HUES64 (cell line): ENCODE results near the gene ZP2.
"Not testable (repeated sequence)": the region's sequence is repeated elsewhere in the genome, so short reads cannot be mapped to it uniquely, and the experiment has no call there.

ENCODE experiments used
- H3K27ac ChIP-seq: 2 replicates; pipeline ENCODE4 v1.7.0; 2013; ENCODE audit warnings: low read depth, low read length, inconsistent platforms
- H3K27me3 ChIP-seq: 2 replicates; pipeline ENCODE4 v1.6.1; 2013; ENCODE audit warnings: mild to moderate bottlenecking, low read length; ENCODE audit not compliant: insufficient read depth
- H3K36me3 ChIP-seq: 2 replicates; pipeline ENCODE4 v1.6.1; 2013; ENCODE audit warnings: mild to moderate bottlenecking, low read length; ENCODE audit not compliant: insufficient read depth
- H3K4me1 ChIP-seq: 2 replicates; pipeline ENCODE4 v1.6.1; 2013; ENCODE audit warnings: mild to moderate bottlenecking, low read length, moderate library complexity; ENCODE audit not compliant: insufficient read depth
- H3K4me3 ChIP-seq: 2 replicates; pipeline ENCODE4 v1.5.1; 2013; ENCODE audit warnings: mild to moderate bottlenecking, low read length, moderate library complexity
- H3K9ac ChIP-seq: 2 replicates; pipeline ENCODE4 v1.6.1; 2013; ENCODE audit warnings: mild to moderate bottlenecking, low read depth, low read length
- H3K9me3 ChIP-seq: 2 replicates; pipeline ENCODE4 v1.6.1; 2013; ENCODE audit warnings: low read depth, low read length; ENCODE audit not compliant: insufficient read depth
- WGBS: fragments of 150-250, 120-280 bp; methylation state at CpG from one replicate; pipeline ENCODE4 v1.1.7; 2013; ENCODE audit warnings: missing lambda C conversion rate; 5-methylcytosine and 5-hydroxymethylcytosine counted together

Gene ZP2

DNA sequence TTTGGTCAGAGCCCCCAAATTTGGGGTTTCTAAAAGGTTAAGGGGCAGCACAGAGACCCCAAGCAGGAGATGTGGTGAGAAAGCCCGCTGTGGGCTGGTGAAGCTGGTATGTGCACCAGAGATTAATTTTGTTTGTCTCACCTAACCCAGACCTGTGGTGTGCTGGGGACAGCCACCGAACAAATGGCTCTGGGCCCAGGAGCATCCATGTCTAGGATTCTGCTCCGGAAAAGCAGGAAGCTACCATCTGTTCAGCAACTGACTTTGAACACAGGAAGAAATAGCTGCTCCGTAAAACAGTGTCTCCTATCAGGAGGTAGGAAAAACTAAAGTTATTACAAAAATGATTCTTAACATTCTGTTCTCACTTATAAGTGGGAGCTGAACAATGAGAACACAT, 2.7 kb upstream of the ZP2 start:
- no peaks in the 10 kb centered on the region for H3K27me3 ChIP-seq
- H3K4me1 ChIP-seq, result no peaks in the 10 kb centered on the region; the same call in 1 of the 2 replicates
- no peaks in the 10 kb centered on the region for H3K9me3 ChIP-seq
- H3K9ac ChIP-seq, result no peak overlapping the region
- no peaks in the 10 kb centered on the region for H3K36me3 ChIP-seq
- no peak overlapping the region for H3K27ac ChIP-seq
- H3K4me3 ChIP-seq, result no peak overlapping the region
- WGBS, result 83% methylated on average over 4 of the region's 4 CpGs

DNA sequence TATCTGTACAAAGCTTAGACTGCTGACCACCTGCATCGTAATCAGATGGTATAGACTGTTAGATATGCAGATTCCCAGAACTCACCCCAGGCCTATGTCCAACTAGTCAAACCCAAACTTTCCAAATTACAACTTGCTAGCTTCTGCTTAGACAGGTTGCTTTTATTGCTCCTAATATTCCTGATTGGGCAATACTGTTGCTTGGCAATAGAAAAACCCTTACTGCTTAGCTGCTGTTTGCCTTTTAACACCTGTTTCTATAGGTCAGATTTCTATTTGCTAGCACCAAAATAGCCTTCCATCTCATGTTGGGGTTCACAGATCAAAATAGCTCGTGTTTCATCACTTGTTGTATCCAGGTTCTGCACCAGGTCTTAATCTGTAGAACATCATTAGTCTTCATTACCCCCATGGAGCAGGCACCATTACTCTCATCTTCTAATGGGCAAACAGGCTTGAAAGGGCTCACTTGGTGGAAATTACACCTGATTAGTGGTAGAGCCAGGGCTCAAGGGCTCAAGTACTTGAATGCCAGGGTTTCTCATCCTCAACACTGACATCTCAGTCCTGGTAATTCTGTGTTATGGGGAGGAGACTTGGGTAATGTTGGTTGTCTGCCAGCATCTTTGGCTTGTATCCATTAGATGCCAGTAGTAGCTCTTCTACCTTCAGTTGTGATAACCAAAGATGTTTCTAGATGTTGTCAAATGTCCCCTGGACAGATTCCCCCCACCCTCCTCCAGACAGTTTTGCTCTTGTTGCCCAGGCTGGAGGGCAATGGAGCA, 2.7 kb downstream of the ZP2 start:
- H3K27me3 ChIP-seq, result no peaks in the 10 kb centered on the region
- no peak overlapping the region for H3K9ac ChIP-seq
- no peak overlapping the region for H3K27ac ChIP-seq
- WGBS, result 88% methylated on average over 2 of the region's 2 CpGs
- no peak overlapping the region for H3K4me3 ChIP-seq
- H3K9me3 ChIP-seq, result no peaks in the 10 kb centered on the region
- H3K4me1 ChIP-seq, result no peaks in the 10 kb centered on the region
- H3K36me3 ChIP-seq, result no peaks in the 10 kb centered on the region

DNA sequence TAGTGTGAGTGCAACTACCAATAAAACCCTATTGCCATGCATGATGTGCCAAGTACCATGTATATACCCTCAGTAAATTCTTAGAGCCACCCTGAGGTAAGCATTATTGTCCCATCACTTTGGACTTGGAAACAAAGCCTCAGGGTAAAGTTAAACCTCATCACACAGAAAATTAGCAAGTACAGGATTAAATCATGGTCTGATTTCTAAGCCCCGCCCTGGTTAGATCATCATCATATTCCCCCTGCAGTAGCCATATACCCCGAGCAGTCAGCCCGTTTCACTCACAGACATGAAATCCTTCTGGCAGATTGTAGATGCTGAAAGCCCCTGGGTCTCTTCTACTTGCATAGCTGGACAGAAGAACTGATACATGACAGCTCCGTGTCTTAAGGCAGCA, 4.8 kb downstream of the ZP2 start:
- H3K27ac ChIP-seq, result no peak overlapping the region
- no peaks in the 10 kb centered on the region for H3K36me3 ChIP-seq
- no peaks in the 10 kb centered on the region for H3K9me3 ChIP-seq
- H3K4me3 ChIP-seq, result no peak overlapping the region
- no peak overlapping the region for H3K9ac ChIP-seq
- WGBS, result 91% methylated on average over 4 of the region's 4 CpGs
- H3K27me3 ChIP-seq, result no peaks in the 10 kb centered on the region
- no peaks in the 10 kb centered on the region for H3K4me1 ChIP-seq

DNA sequence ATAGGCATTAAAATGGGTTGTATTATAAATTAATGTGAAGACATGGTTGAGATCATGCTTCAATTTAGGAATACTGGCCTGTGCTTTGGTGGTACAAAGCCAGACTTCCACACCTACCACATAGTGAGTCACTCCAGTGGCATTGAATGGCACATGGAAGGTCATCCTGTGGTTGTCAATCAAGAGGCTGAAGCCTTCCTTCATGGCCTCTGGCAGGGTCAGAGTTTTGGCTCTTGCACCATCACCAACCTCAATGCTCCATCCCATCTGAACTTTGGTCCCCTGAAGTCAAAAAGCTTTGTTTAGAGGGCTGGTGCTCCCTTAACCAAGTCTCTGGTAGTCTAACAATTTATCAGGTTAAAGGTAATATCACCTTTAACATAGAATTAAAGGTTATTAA, 6.1 kb downstream of the ZP2 start:
- H3K9ac ChIP-seq, result no peak overlapping the region
- H3K9me3 ChIP-seq, result no peaks in the 10 kb centered on the region
- H3K4me1 ChIP-seq, result no peaks in the 10 kb centered on the region
- H3K4me3 ChIP-seq, result no peak overlapping the region
- H3K27me3 ChIP-seq, result no peaks in the 10 kb centered on the region
- H3K36me3 ChIP-seq, result no peaks in the 10 kb centered on the region
- H3K27ac ChIP-seq, result no peak overlapping the region

DNA sequence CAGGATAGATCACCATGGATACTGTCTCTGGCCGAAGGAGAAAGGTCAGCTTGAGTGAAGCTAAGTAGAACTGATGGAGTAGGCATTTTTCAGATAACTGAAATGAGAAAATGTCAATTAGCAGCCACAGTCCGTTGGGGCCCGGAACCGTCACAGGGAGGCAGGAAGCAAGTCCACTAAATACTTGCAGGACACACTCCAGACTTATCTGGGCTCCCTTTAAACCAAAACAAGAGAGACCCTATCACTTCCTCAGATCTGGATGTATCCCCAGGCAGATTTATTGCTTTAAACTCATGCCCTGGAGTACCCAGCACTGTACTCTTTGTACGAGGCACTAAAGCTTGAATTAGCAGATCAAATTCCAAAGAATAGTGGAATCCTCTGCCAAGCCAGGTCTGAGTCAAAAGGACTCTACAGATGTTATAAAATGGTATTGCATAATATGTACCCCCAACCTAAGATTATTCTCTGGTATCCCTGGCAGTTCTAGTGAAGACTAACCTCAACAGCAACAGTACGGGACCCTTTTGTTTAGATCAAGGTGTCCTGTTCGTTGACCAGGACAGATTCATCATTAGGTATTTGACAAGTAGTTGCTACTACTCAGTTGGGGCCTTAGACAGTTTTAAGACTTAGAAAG, 8.1 kb downstream of the ZP2 start:
- no peak overlapping the region for H3K27ac ChIP-seq
- H3K9ac ChIP-seq, result no peak overlapping the region
- H3K4me1 ChIP-seq, result no peaks in the 10 kb centered on the region
- H3K9me3 ChIP-seq, result no peaks in the 10 kb centered on the region
- 89% methylated on average over 7 of the region's 7 CpGs for WGBS
- H3K36me3 ChIP-seq, result no peaks in the 10 kb centered on the region
- no peak overlapping the region for H3K4me3 ChIP-seq
- H3K27me3 ChIP-seq, result no peaks in the 10 kb centered on the region

DNA sequence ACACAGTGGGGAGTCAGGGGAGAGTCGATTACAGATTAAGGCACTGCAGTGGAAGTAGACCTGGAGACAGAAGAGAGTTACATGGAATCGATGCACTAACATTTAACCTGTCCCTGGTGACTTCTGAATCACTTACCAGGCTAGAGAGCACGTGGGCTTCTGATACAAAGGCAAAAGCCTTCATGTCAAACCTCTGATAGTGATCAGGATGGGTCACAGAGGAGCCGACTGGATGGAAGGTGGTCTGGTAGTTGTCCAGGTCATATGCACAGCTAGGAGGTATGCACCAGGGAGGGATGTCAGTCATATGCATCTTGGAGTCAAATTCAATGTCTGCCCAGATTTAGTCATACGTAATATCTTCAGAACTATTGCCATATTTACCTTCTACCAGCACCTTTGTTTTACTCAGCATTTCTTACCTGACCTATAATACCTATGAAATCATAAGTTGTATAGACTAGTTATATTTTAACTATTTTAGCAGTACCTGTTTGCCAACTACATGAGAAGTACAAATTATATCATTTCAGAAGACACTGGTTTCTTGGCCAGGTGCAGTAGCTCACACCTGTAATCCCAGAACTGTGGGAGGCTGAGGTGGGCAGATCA, 11.7 kb downstream of the ZP2 start:
- no peaks in the 10 kb centered on the region for H3K9me3 ChIP-seq
- H3K4me1 ChIP-seq, result no peaks in the 10 kb centered on the region
- WGBS, result 90% methylated on average over 5 of the region's 5 CpGs
- H3K9ac ChIP-seq, result no peak overlapping the region
- H3K4me3 ChIP-seq, result no peak overlapping the region
- no peaks in the 10 kb centered on the region for H3K36me3 ChIP-seq
- no peak overlapping the region for H3K27ac ChIP-seq
- peaks cover 2% of the 10 kb centered on the region; the same call in 1 of the 2 replicates for H3K27me3 ChIP-seq

DNA sequence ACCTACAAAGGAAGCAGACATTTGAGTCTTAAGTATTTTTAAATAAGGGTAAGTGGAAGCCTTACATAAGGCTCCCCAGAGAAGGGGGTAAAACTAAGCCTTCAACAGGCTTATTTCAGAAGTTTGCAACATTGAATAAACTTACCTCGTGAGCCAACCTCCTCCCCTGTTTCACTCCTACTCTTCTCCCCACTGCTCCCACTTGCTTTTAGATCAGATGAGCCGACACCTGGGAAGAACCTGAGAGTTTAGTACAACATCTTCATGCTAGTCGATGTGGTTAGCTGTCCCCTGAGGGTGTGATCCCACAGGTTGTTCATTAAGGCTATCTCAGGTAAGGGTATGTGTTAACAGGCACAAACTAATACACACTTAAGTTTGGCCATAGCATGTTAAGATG, 13.8 kb downstream of the ZP2 start:
- H3K27ac ChIP-seq, result no peak overlapping the region
- no peak overlapping the region for H3K9ac ChIP-seq
- no peak overlapping the region for H3K4me3 ChIP-seq
- no peaks in the 10 kb centered on the region for H3K4me1 ChIP-seq
- H3K9me3 ChIP-seq, result no peaks in the 10 kb centered on the region
- peaks cover 2% of the 10 kb centered on the region; the same call in 1 of the 2 replicates for H3K27me3 ChIP-seq
- 82% methylated on average over 3 of the region's 3 CpGs for WGBS
- H3K36me3 ChIP-seq, result no peaks in the 10 kb centered on the region

DNA sequence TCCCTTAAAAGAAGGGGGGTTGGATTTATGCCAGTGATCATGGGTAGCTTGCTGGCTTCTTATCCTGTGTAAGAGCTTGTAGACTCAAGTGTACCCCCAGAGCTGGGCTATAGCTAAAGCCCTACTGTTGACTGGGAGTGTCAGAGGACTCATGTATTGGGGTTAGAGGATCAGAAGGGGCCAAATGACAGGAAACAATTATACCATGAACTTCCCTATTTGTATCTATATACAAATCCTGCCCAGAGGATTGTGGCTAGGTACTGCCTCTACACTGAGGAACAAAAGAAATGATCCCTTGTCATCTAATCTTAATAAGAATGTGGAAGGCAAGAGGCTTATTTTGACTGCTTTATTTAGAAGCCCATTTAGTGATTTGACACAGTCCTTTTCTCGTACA, 14.3 kb downstream of the ZP2 start:
- no peaks in the 10 kb centered on the region for H3K9me3 ChIP-seq
- H3K4me1 ChIP-seq, result no peaks in the 10 kb centered on the region
- no peak overlapping the region for H3K4me3 ChIP-seq
- no peak overlapping the region for H3K9ac ChIP-seq
- no peak overlapping the region for H3K27ac ChIP-seq
- no peaks in the 10 kb centered on the region for H3K36me3 ChIP-seq
- 89% methylated on average over 1 of the region's 1 CpG for WGBS
- H3K27me3 ChIP-seq, result peaks cover 2% of the 10 kb centered on the region; the same call in 1 of the 2 replicates

DNA sequence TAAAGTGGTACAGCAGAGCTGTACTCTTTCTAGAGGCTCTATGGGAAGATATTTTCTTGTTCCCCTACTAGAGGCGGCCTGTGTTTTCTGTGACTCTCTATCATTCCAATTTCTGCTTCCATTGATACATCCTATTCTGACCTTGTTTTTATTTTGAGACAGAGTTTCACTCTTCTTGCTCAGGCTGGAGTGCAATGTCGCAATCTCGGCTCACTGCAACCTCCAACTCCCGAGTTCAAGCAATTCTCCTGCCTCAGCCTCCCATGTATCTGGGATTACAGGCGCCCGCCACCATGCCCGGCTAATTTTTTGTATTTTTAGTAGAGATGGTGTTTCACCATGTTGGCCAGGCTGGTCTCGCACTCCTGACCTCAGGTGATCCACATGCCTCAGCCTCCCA, 16.0 kb downstream of the ZP2 start:
- not testable (repeated sequence) for H3K9me3 ChIP-seq, H3K4me1 ChIP-seq, H3K4me3 ChIP-seq, H3K27ac ChIP-seq, H3K27me3 ChIP-seq, H3K9ac ChIP-seq, H3K36me3 ChIP-seq
- WGBS, result 97% methylated on average over 8 of the region's 8 CpGs

DNA sequence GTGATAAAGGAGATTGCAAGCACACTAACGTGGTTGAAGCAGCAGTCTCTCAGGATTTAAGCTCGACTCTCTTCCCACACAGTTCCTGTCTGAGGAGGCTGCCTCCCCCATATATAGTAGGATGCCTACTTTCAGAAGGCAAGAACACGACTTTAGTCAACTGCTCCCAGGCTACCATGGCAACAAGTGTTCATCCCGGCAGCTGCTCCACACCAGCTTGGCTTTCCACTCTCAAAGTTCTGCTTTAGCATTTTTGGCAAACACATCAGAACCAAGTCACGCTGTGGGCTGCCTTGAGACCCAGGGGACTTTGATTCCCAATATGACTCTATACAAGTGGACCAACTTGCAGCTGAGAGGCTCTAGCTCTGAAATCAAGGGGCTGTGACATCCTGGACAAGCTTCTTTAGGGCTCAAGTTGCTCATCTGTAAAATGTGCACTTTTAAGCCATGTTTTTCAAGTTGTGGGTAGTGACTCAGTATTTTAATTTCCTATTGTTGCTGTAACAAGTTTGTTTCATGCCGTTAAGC, 16.5 kb downstream of the ZP2 start:
- peaks cover 2% of the 10 kb centered on the region; the same call in 1 of the 2 replicates for H3K27me3 ChIP-seq
- 89% methylated on average over 6 of the region's 6 CpGs for WGBS
- no peaks in the 10 kb centered on the region for H3K36me3 ChIP-seq

DNA sequence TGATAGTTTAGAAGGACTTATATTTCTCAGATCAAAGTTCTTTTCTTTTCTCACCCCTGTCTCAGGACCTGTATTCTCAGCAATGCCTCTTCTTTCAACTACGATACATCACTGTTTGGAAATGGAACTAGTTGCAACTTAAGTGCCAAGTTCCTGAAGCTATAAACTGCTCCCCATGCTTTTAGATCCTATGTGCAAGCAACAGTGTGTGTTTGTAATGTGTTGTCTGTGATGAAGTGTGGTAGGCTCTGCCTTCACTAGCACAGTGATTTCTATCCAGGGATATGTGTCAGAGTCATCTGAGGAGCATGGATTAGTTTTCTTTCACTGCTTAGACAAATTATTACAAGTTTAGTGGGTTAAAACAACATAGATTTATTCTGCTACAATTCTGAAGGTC, 18.4 kb downstream of the ZP2 start:
- H3K9ac ChIP-seq, result no peak overlapping the region
- no peaks in the 10 kb centered on the region for H3K36me3 ChIP-seq
- WGBS, result 100% methylated on average over 1 of the region's 1 CpG
- H3K4me1 ChIP-seq, result 0 out of 2 replicates have a peak, but pooled peaks cover 2% of the 10 kb centered on the region
- 0 out of 2 replicates have a peak, but pooled peaks cover 4% of the 10 kb centered on the region for H3K9me3 ChIP-seq
- H3K4me3 ChIP-seq, result no peak overlapping the region
- H3K27me3 ChIP-seq, result peaks cover 2% of the 10 kb centered on the region
- H3K27ac ChIP-seq, result no peak overlapping the region

More for the DNA sequence above, 16.5 kb downstream of the ZP2 start:
- Histone ChIP-seq H3K9me3 (0 out of 2 replicates have a peak, but pooled peaks cover 2% of the 10 kb centered on the region), H3K9ac (no peak overlapping the region), H3K27ac (no peak overlapping the region), H3K4me3 (no peak overlapping the region), H3K4me1 (no peaks in the 10 kb centered on the region)
